Endothelial cell of umbilical vein (primary cell): ENCODE measurements around the gene SLC9A9.

ENCODE experiments used
- EZH2 ChIP-seq: IDR thresholded peaks from 2 replicates; pipeline ENCODE4 v1.6.1; 2012; ENCODE audit warnings: borderline replicate concordance, low read depth, mild to moderate bottlenecking, moderate library complexity, low read length, inconsistent platforms; ENCODE audit not compliant: severe bottlenecking
- POLR2A ChIP-seq: IDR thresholded peaks from 2 replicates; pipeline ENCODE4 v1.6.1; 2012; ENCODE audit warnings: low read depth, mild to moderate bottlenecking, control low read depth, low read length
- TF ChIP-seq, protein P1 (sequence below), 2 donors: IDR thresholded peaks; 1 replicate in 1 of 2; 2 replicates in 1 of 2; pipeline ENCODE4 v1.5.1; 2011; ENCODE audit warnings: low read length in 2 of 2, mild to moderate bottlenecking in 2 of 2, moderate library complexity in 2 of 2, control low read depth in 1 of 2, inconsistent platforms in 1 of 2, low read depth in 1 of 2; ENCODE audit not compliant: insufficient read depth in 1 of 2; ENCODE audit errors: extremely low read depth in 1 of 2

DNA sequence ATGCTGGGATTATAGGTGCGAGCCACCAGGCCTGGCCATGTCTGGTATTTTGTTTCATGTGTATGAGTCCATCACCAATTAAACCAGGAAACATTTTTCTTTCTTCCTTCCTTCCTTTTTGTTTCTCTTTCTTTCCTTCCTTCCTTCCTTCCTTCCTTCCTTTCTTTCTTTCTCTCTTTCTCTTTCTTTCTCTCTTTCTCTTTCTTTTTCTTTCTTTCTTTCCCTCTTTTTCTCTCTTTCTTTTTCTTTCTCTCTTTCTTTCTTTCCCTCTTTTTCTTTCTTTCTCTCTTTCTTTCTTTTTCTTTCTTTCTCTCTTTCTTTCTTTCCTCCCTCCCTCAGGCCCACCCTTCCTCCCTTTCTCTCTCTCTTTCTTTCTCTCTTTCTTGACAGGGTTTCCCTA lies 83.4 kb downstream of the SLC9A9 start:
- TF ChIP-seq POLR2A (no peak), EZH2 (no peak)
- TF ChIP-seq, protein P1, sequence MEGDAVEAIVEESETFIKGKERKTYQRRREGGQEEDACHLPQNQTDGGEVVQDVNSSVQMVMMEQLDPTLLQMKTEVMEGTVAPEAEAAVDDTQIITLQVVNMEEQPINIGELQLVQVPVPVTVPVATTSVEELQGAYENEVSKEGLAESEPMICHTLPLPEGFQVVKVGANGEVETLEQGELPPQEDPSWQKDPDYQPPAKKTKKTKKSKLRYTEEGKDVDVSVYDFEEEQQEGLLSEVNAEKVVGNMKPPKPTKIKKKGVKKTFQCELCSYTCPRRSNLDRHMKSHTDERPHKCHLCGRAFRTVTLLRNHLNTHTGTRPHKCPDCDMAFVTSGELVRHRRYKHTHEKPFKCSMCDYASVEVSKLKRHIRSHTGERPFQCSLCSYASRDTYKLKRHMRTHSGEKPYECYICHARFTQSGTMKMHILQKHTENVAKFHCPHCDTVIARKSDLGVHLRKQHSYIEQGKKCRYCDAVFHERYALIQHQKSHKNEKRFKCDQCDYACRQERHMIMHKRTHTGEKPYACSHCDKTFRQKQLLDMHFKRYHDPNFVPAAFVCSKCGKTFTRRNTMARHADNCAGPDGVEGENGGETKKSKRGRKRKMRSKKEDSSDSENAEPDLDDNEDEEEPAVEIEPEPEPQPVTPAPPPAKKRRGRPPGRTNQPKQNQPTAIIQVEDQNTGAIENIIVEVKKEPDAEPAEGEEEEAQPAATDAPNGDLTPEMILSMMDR (IDR thresholded peaks at IDR 0.05; ENCODE audit: extremely low read depth in 1 of 2, insufficient read depth in 1 of 2, low read depth in 1 of 2, low read length in 2 of 2), result no peak
